Omental fat pad (tissue), 4 donors: ENCODE data around the gene TNFSF9. TPM values are rescaled to one million over a fixed set of nuclear protein-coding genes. Genes with fewer than 3 reads are reported as not detected.

Source experiments
- ATAC-seq: fragments of 150-250 bp; one replicate; pipeline ENCODE4 v1.9.1; 2016; ENCODE audit warnings: mild to moderate bottlenecking, moderate library complexity; ENCODE audit not compliant: low FRiP score
- DNase-seq: peaks from one replicate; pipeline ENCODE4 v3.0.0-alpha.2; 2019; ENCODE audit warnings: low spot score
- total RNA-seq, 4 donors: library from RNA; depleted of rRNA; stranded (reverse); fragments of >200 nt; gene quantifications; one replicate each; pipeline ENCODE4 v1.1.0, GENCODE V29; 2016
- TF ChIP-seq, protein P1 (sequence below), 3 donors: fragments of 450-650 bp; IDR thresholded peaks; one replicate each; pipeline ENCODE4 v1.5.1; 2016 to 2017; ENCODE audit warnings: antibody characterized with exemption in 3 of 3, mild to moderate bottlenecking in 3 of 3, moderate library complexity in 2 of 3

The TNFSF9 gene
- total RNA-seq, 4 donors from 2014 or later: 0.94 to 4.2 (median 1.4) TPM

DNA sequence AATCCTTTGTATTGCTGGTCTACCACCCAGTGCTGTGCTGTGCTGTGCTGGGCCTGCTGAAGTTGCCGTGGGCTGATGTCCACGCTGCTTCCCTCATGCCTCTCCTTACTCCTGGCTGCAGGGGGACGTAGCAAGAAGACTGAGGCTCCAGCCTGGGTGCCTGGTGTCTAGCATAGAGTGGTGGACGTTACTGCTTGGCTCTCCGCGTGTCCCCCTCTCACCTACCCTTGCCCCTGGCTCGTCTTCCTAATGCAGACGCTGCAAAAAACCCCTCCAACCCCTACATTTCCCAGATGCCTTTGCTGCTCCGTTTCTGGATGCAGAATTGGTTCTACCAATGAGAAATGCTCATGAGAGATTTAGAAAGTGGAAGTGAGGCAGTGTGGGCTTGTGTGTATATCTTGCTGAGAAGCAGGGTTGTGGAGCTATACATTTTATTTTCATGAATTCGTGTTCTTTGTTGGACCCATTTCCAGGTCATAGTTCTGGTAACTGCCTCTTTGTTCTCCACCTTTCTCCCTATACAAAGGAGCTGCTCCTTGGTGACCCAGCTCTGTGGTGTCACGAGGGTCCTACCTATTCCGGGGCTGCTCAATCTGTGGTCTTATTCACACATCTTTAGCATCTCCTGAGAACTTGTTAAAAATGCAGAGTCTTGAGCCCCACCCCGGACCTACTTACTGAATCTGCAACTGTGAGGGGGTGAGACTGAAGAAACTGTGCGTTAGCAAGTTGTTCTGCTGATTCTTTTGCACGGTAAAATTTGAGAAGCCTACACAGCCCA is 41.4 kb upstream of the TNFSF9 start:
- TF ChIP-seq, protein P1, sequence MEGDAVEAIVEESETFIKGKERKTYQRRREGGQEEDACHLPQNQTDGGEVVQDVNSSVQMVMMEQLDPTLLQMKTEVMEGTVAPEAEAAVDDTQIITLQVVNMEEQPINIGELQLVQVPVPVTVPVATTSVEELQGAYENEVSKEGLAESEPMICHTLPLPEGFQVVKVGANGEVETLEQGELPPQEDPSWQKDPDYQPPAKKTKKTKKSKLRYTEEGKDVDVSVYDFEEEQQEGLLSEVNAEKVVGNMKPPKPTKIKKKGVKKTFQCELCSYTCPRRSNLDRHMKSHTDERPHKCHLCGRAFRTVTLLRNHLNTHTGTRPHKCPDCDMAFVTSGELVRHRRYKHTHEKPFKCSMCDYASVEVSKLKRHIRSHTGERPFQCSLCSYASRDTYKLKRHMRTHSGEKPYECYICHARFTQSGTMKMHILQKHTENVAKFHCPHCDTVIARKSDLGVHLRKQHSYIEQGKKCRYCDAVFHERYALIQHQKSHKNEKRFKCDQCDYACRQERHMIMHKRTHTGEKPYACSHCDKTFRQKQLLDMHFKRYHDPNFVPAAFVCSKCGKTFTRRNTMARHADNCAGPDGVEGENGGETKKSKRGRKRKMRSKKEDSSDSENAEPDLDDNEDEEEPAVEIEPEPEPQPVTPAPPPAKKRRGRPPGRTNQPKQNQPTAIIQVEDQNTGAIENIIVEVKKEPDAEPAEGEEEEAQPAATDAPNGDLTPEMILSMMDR (IDR thresholded peaks at IDR 0.05): no peak
- ATAC-seq: no peak
- no peak for DNase-seq

DNA sequence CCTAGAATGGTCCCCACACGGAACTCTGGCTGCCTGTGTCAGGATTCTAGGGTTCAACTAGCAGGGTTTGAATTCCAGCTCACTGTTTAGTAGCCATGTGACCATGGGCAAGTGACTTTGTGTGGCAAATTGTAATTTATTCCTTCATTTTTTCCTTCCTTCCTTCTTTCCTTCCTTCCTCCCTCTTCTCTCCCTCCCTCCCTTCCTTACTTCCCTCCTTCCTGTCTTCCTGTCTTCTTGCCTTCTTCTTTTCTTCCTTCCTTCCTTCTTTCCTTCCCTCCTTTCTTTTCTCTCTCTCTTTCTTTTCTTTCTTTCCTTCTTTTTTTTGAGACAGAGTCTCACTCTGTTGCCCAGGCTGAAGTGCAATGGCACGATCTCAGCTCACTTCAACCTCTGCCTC is 40.7 kb upstream of the TNFSF9 start:
- ATAC-seq (no peak), DNase-seq (no peak)
- TF ChIP-seq, protein P1 (IDR thresholded peaks at IDR 0.05): no peak

GRCh38 chr19:6491802-6492592 is 38.8 kb upstream of the TNFSF9 start:
- no peak for ATAC-seq
- TF ChIP-seq, protein P1 (IDR thresholded peaks at IDR 0.05): no peak
- no peak for DNase-seq

GRCh38 chr19:6494438-6495036 is 36.3 kb upstream of the TNFSF9 start:
- DNase-seq (no peak), ATAC-seq (no peak)
- TF ChIP-seq, protein P1 (IDR thresholded peaks at IDR 0.05): no peak

- TF ChIP-seq, protein P1 (IDR thresholded peaks at IDR 0.05): no peak
- ATAC-seq (no peak), DNase-seq (no peak)
Measured at GRCh38 chr19:6495947-6496346, 34.9 kb upstream of the TNFSF9 start.

GRCh38 chr19:6498294-6499036 is 32.4 kb upstream of the TNFSF9 start:
- TF ChIP-seq, protein P1 (IDR thresholded peaks at IDR 0.05): no peak
- no peak for DNase-seq
- ATAC-seq: no peak
